ENCODE results near the gene TBL1X. TPM values are rescaled to one million over a fixed set of nuclear protein-coding genes. Genes with fewer than 3 reads are reported as not detected.

The TBL1X gene
- total and polyA plus RNA-seq, 2 of the 8 experiments (the other 6 are each of a cell fraction or from before 2014, with no cell fraction given), result 13.3 to 25.6 TPM

- Histone ChIP-seq H2BK5ac (ENCODE audit: low read depth, low read length) (peak overlapping the region; percentile 40; the same call in 1 of the 2 replicates), H3K4ac (replicated peaks; ENCODE audit: insufficient read length, low read depth, low read length) (peak overlapping the region; percentile 57), H3K4me2 (ENCODE audit: insufficient read depth in 1 of 2, low read depth in 2 of 2, low read length in 2 of 2) (peak overlapping the region; percentile 7 to 49; a peak in 2 of 4 replicates), H4K5ac (ENCODE audit: insufficient read length, low read depth, low read length) (peak overlapping the region; percentile 71), H2BK15ac (ENCODE audit: low read length) (no peak overlapping the region), H3K4me1 (replicated peaks in 1 of 4; ENCODE audit: control insufficient read depth in 3 of 4, insufficient read depth in 4 of 4, low read length in 3 of 4) (peaks cover 1 to 33% (median 14%) of the 10 kb centered on the region in 4 experiments; a peak in 6 of 7 replicates), H3K27ac (ENCODE audit: low read depth, low read length) (no peak overlapping the region; the same call in 1 of the 2 replicates), H3K56ac (replicated peaks; ENCODE audit: insufficient read length, low read depth, low read length) (no peak overlapping the region), H2BK12ac (ENCODE audit: low read depth, low read length) (0 out of 2 replicates have a peak overlapping the region, but pooled peaks have one; percentile 39), H3K9me3 (ENCODE audit: insufficient read depth in 2 of 2, low read depth in 1 of 2, low read length in 1 of 2) (no peaks in the 10 kb centered on the region), H2AK5ac (ENCODE audit: low read depth, low read length) (no peak overlapping the region), H3K14ac (ENCODE audit: insufficient read length) (no peak overlapping the region), H3K18ac (ENCODE audit: extremely low read depth, low read length) (no peak overlapping the region; the same call in 1 of the 2 replicates), H2BK20ac (ENCODE audit: low read length) (no peak overlapping the region), H4K8ac (ENCODE audit: extremely low read depth, insufficient read depth, low read length) (no peak overlapping the region), H2AFZ (ENCODE audit: low read length) (no peak overlapping the region), H3K4me3 (ENCODE audit: extremely low read depth in 1 of 4, insufficient read depth in 2 of 4, low read depth in 3 of 4, low read length in 4 of 4) (no peak overlapping the region), H3K23me2 (ENCODE audit: low read depth, low read length) (peaks cover 2% of the 10 kb centered on the region; the same call in 1 of the 2 replicates), H3K79me1 (ENCODE audit: low read depth, low read length) (no peaks in the 10 kb centered on the region), H2BK120ac (replicated peaks; ENCODE audit: low read depth, low read length) (no peak overlapping the region), H3K23ac (ENCODE audit: insufficient read length) (no peak overlapping the region), H4K20me1 (replicated peaks in 1 of 2; ENCODE audit: control insufficient read depth in 1 of 2, insufficient read depth in 2 of 2, low read length in 2 of 2) (peaks cover 0 to 2% of the 10 kb centered on the region in 2 experiments), H3K27me3 (replicated peaks in 1 of 4; ENCODE audit: control insufficient read depth in 3 of 4, extremely low read depth in 1 of 4, insufficient read depth in 3 of 4, low read length in 3 of 4) (no peaks in the 10 kb centered on the region), H3K79me2 (ENCODE audit: control insufficient read depth in 1 of 2, insufficient read depth in 2 of 2, low read length in 2 of 2) (peaks cover 0 to 47% of the 10 kb centered on the region in 2 experiments; a peak in 2 of 4 replicates), H3K36me3 (ENCODE audit: control insufficient read depth in 2 of 4, insufficient read depth in 4 of 4, low read length in 3 of 4) (no peaks in the 10 kb centered on the region), H4K91ac (replicated peaks; ENCODE audit: insufficient read length, low read length) (no peak overlapping the region), H3K9ac (replicated peaks in 1 of 4; ENCODE audit: extremely low read depth in 1 of 4, low read depth in 3 of 4, low read length in 3 of 4) (no peak overlapping the region)
- no peak for DNase-seq (ENCODE audit: low read depth in 1 of 2, low spot score in 2 of 2)
- 62% methylated on average over 4 of the region's 4 CpGs; no CpG with 5 or more reads in 1 of the 2 experiments for WGBS, 2 experiments (ENCODE audit: extremely low coverage in 1 of 2, insufficient coverage in 1 of 2, insufficient read length in 1 of 2, insufficient replicate concordance in 2 of 2, low coverage in 1 of 2, low lambda C conversion rate in 2 of 2, missing lambda C conversion rate in 1 of 2)
- TF ChIP-seq CEBPB (IDR thresholded peaks at IDR 0.05; ENCODE audit: low read depth, low read length), result no peak
- FAIRE-seq, result no peak
- ChIA-PET POLR2A (ENCODE audit: partially characterized antibody) (interaction anchor here (1.1 kb wide), 1 partner anchor 13 kb away, joined by 4 read pairs; no protein-coding TSS in a partner anchor), CTCF (ENCODE audit: partially characterized antibody) (interaction anchor here (0.6 to 0.9 kb wide), 2 partner anchors 543 to 688 kb away, joined by 3 read pairs; no protein-coding TSS in a partner anchor)
These were observed 64.4 kb downstream of the TBL1X start for GRCh38 chrX:9529223-9529622.

All from H1 (cell line).